Measurements from ENCODE around the gene FAM50A. TPM values are rescaled to one million over a fixed set of nuclear protein-coding genes. Genes with fewer than 3 reads are reported as not detected.

FAM50A gene
- total and polyA plus RNA-seq, 12 donors, result 25.5 to 167 (median 38.9) TPM

DNA sequence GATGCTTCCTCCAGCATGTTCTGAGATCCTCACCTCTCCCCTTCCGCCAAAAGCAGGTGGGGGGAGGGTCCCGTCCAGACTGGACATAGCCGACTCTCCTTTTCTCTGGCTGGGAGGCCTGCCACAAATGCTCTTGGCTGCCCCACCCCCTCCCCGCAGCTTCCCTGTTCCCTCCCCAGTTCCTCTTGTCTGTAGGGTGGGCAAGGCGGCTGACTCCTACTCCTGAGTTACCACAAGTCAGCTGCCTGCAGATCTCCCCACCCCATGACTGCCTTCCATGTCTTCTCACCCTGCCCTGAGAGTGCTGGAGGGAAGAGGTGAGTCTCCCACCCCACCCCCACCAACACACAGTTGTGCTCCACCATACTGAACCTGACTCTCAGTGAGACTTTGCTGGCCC lies 12.6 kb upstream of the FAM50A start:
- Histone ChIP-seq H3K27ac (peak overlapping the region in 4 of 10 donors; percentile 30 to 90 (median 44)), H3K4me1 (peaks cover 0 to 34% (median 17%) of the 10 kb centered on the region in 9 donors), H3K36me3 (peaks cover 0 to 43% (median 0%) of the 10 kb centered on the region in 9 donors), H3K27me3 (no peaks in the 10 kb centered on the region), H3K9me3 (no peaks in the 10 kb centered on the region), H3K4me3 (no peak overlapping the region)
- ATAC-seq (peak in 2 of 8 donors; percentile 20 to 26), DNase-seq (peak in 1 of 2 donors; percentile 24)
- intact Hi-C loops (cut with DNase I), result no loop called here
- whole genome bisulfite sequencing, 2 donors, result 75 to 80% methylated on average over 3 to 5 of the region's 5 CpGs
- TF ChIP-seq, protein P1, sequence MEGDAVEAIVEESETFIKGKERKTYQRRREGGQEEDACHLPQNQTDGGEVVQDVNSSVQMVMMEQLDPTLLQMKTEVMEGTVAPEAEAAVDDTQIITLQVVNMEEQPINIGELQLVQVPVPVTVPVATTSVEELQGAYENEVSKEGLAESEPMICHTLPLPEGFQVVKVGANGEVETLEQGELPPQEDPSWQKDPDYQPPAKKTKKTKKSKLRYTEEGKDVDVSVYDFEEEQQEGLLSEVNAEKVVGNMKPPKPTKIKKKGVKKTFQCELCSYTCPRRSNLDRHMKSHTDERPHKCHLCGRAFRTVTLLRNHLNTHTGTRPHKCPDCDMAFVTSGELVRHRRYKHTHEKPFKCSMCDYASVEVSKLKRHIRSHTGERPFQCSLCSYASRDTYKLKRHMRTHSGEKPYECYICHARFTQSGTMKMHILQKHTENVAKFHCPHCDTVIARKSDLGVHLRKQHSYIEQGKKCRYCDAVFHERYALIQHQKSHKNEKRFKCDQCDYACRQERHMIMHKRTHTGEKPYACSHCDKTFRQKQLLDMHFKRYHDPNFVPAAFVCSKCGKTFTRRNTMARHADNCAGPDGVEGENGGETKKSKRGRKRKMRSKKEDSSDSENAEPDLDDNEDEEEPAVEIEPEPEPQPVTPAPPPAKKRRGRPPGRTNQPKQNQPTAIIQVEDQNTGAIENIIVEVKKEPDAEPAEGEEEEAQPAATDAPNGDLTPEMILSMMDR (IDR thresholded peaks at IDR 0.05), result no peak

DNA sequence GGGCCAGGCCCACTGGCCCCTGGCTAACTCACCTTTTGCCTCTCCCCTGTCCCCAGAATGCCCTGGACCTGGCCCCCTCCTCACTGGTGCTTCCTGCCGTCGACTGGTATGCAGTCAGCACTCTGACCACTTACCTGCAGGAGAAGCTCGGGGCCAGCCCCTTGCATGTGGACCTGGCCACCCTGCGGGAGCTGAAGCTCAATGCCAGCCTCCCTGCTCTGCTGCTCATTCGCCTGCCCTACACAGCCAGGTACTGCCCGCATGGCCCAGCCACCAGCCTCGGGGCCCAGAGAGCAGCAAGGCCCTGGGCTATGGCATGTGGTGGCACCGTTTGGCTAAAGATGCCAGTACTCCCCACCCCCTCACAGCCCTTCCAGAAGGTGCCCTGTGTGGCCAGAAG lies 11.7 kb upstream of the FAM50A start:
- DNase-seq, result no peak
- ATAC-seq, result no peak

DNA sequence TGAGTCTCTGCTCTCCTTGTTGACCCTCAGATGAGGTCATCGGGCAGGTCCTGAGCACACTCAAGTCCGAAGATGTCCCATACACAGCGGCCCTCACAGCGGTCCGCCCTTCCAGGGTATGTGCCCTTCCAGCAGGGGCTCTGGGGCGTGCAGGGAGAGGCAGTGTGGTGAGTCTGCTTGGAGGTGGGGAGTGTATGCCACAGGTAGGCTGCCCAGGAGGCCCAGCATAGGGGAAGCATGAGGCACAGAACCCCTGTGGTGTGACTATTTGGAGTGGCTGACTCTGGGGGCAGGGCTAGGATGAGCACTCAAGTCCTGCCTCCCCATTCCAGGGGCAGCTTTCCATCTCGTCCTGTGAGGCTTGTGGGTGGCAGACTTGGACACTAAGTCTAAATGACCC lies 10.3 kb upstream of the FAM50A start:
- TF ChIP-seq, protein P1 (IDR thresholded peaks at IDR 0.05), result no peak

More for the DNA sequence above, 11.7 kb upstream of the FAM50A start:
- peaks cover 0 to 43% (median 0%) of the 10 kb centered on the region in 9 donors for H3K36me3 ChIP-seq
- peaks cover 0 to 32% (median 17%) of the 10 kb centered on the region in 9 donors for H3K4me1 ChIP-seq
- WGBS, 2 donors, result 88 to 90% methylated on average over 7 to 8 of the region's 8 CpGs
- H3K27me3 ChIP-seq, result no peaks in the 10 kb centered on the region
- TF ChIP-seq, protein P1 (IDR thresholded peaks at IDR 0.05), result no peak
- peak overlapping the region in 1 of 10 donors; percentile 90 for H3K27ac ChIP-seq
- H3K4me3 ChIP-seq, result no peak overlapping the region
- H3K9me3 ChIP-seq, result no peaks in the 10 kb centered on the region
- intact Hi-C loops (cut with DNase I), result no loop called here

DNA sequence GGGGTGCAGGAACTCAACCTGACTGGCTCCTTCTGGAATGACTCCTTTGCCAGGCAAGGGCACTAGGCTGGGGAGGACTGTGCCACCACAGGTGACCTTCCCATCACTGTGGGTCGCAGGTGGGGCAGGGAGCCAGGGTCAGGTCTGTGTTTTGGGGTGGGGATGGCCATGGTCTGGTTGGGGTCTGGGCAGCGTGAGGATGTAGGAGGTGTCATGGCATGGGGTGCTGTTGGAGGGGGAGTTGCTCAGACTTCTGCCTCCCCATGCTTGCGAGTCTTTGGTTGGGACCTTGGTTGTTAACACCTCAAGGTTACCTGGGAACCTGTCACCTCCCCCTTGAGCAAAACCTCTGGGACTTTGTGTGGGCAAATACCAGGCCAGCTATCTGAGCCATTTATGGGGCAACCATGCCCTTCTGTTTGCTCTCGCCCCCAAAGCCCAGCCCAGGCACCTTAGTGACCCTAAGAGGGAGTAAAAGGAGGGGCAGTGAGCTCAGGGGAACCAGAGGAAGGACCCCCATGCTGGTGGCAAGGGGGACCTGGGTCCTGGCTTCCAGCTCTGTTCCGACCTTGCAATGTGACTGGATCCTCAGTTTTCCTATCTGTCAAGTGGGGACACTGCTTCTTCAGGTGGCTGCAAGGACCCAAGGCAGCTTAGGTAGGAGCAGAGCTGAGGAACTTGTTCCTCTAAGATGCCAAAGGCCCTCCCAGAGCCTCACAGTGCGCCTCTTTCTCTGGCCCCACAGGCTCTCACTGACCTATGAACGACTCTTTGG lies 9.4 kb upstream of the FAM50A start:
- no peaks in the 10 kb centered on the region for H3K27me3 ChIP-seq
- peaks cover 0 to 34% (median 17%) of the 10 kb centered on the region in 9 donors for H3K4me1 ChIP-seq
- H3K9me3 ChIP-seq, result no peaks in the 10 kb centered on the region
- ATAC-seq (no peak), DNase-seq (no peak)
- TF ChIP-seq, protein P1 (IDR thresholded peaks at IDR 0.05), result no peak
- H3K36me3 ChIP-seq, result peaks cover 0 to 45% (median 0%) of the 10 kb centered on the region in 9 donors
- intact Hi-C loops (cut with DNase I), result loop anchor here in 1 of 10 donors (5.0 kb wide), 1 partner anchor 43 kb away; the partner anchor contains the start of gene LAGE3
- 96 to 99% methylated on average over 6 to 7 of the region's 7 CpGs for WGBS, 2 donors
- no peak overlapping the region for H3K4me3 ChIP-seq
- no peak overlapping the region for H3K27ac ChIP-seq

More for the DNA sequence above, 10.3 kb upstream of the FAM50A start:
- H3K27me3 ChIP-seq, result no peaks in the 10 kb centered on the region
- H3K27ac ChIP-seq, result no peak overlapping the region
- ATAC-seq, result no peak
- DNase-seq, result no peak
- H3K36me3 ChIP-seq, result peaks cover 0 to 43% (median 0%) of the 10 kb centered on the region in 9 donors
- WGBS, 2 donors, result 93 to 98% methylated on average over 6 to 7 of the region's 7 CpGs
- intact Hi-C loops (cut with DNase I), result no loop called here
- no peak overlapping the region for H3K4me3 ChIP-seq
- no peaks in the 10 kb centered on the region for H3K9me3 ChIP-seq
- H3K4me1 ChIP-seq, result peaks cover 0 to 33% (median 18%) of the 10 kb centered on the region in 9 donors

Measured in heart right ventricle (tissue), 16 donors.